GM06990 (cell line): ENCODE measurements around the gene ZNF787.
A peak's percentile ranks its signal among the peaks of the same experiment; 100 is the strongest.

ENCODE experiments used
- DNase-seq: peaks from one replicate; pipeline ENCODE4 v3.0.0-alpha.2; 2011; ENCODE audit not compliant: insufficient read length; ENCODE audit errors: extremely low read depth
- H3K27me3 ChIP-seq: replicated peaks from 2 replicates; pipeline ENCODE4 v1.6.0; 2011; ENCODE audit warnings: low read length; ENCODE audit not compliant: control insufficient read depth, insufficient read depth
- H3K36me3 ChIP-seq: 2 replicates; pipeline ENCODE4 v1.5.1; 2011; ENCODE audit warnings: low read length; ENCODE audit not compliant: control insufficient read depth, insufficient read depth
- H3K4me3 ChIP-seq: replicated peaks from 2 replicates; pipeline ENCODE4 v1.5.1; 2011; ENCODE audit warnings: low read depth, mild to moderate bottlenecking, control low read depth, low read length
- TF ChIP-seq, protein P1 (sequence below): IDR thresholded peaks from 2 replicates; pipeline ENCODE4 v1.5.1; 2011; ENCODE audit warnings: low read length, control low read depth, mild to moderate bottlenecking, inconsistent platforms; ENCODE audit not compliant: insufficient read depth, poor library complexity, severe bottlenecking

The ZNF787 gene

DNA sequence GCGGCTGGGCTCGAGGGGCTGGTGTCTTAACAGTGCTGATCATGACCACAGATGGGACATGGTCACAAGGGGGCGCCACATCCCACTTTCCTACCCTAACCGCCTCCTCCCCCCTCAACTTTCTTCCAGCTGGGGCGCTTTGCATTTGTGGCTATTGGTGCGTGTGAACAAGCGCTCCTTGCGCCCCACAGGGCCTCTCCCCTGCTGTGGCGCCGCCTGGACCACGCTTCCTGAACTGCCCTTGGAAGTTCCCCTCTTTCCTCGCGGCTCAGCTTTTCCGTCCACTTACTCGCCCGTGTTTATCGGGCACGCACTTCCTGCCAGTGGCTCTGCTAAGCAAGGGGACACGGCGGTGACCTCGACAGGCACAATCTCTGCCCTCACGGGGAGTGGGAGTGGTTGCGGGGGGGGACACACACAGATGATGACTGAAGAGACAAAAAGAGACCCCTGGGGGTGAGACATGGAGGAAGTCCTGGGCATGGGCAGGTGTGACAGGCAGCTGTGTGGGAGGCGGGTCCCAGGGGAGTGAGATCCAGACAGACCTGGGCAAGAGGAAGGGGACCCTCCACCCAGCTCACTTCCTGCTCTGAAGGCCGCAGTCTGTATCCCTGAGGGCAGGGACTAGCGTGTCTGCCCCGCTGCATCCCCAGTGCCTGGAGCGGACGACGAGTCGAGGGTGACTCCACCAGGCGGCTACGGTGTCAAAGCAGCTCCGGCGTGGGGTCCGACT lies 40.3 kb downstream of the ZNF787 start:
- Histone ChIP-seq H3K27me3 (no peaks in the 10 kb centered on the region), H3K4me3 (peak overlapping the region; percentile 62), H3K36me3 (no peaks in the 10 kb centered on the region)
- peak; percentile 81 for DNase-seq
- TF ChIP-seq, protein P1, sequence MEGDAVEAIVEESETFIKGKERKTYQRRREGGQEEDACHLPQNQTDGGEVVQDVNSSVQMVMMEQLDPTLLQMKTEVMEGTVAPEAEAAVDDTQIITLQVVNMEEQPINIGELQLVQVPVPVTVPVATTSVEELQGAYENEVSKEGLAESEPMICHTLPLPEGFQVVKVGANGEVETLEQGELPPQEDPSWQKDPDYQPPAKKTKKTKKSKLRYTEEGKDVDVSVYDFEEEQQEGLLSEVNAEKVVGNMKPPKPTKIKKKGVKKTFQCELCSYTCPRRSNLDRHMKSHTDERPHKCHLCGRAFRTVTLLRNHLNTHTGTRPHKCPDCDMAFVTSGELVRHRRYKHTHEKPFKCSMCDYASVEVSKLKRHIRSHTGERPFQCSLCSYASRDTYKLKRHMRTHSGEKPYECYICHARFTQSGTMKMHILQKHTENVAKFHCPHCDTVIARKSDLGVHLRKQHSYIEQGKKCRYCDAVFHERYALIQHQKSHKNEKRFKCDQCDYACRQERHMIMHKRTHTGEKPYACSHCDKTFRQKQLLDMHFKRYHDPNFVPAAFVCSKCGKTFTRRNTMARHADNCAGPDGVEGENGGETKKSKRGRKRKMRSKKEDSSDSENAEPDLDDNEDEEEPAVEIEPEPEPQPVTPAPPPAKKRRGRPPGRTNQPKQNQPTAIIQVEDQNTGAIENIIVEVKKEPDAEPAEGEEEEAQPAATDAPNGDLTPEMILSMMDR, result peak; percentile 75

DNA sequence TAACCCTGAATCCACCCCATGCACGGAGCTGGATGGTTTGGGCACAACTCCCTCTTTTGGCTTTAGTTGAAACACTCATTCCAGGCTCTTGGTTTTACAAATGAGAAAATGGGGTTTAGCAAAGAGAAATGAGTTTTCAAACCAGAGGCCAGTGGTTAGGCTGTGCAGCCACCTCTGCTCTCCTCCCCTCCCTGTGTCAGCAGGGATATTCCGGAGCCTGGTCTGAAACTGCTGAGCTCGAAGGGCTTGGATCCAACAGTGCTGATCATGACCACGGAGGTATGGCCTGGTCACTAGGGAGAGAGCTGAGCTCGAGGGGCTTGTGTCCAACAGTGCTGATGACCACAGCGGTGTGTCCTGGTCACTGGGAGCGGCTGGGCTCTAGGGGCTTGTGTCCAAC lies 41.5 kb downstream of the ZNF787 start:
- Histone ChIP-seq H3K4me3 (no peak overlapping the region), H3K36me3 (no peaks in the 10 kb centered on the region), H3K27me3 (no peaks in the 10 kb centered on the region)
- TF ChIP-seq, protein P1, result no peak
- DNase-seq, result no peak

DNA sequence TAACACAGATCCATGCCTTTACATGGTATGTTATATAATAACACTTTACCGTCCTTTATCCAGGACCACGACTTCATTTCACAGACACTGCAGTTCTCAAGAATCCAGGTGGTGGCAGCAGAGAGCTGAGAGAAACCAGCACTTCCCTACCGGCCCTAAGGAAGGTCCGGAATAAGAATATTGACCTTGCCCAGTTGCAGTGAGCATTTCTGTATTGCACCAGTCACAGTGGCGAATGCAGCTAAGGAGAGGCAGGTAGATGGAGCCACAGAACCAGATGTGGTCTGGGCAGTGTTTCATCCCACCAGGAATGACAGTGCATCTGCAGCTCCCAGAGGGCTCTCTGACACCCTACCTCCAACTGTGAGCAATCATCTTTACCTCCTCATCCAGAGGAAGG lies 44.6 kb downstream of the ZNF787 start:
- H3K27me3 ChIP-seq, result no peaks in the 10 kb centered on the region
- H3K4me3 ChIP-seq, result no peak overlapping the region
- TF ChIP-seq, protein P1, result peak; percentile 82
- DNase-seq, result no peak
- H3K36me3 ChIP-seq, result no peaks in the 10 kb centered on the region

DNA sequence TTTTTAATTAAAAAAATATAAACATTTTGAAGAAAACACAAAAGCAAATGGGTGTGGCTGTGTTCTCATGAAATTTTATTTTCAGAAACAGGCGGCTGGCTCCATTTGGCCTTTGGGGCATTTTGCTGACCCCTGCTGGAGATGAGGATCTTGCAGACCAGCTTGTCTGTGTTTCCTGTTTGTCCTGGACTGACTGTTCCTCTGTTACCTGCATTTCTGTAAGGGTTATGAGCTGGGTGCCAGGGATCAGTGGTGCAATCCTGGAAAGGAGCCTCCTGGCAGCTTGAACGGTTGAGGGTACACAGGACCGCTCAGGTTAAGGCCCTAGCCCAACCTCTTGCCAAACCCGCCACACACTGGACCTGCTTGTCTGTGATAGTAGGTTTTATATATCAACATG lies 49.9 kb downstream of the ZNF787 start:
- Histone ChIP-seq H3K4me3 (no peak overlapping the region), H3K36me3 (no peaks in the 10 kb centered on the region), H3K27me3 (no peaks in the 10 kb centered on the region)
- no peak for DNase-seq
- TF ChIP-seq, protein P1, result peak; percentile 63

DNA sequence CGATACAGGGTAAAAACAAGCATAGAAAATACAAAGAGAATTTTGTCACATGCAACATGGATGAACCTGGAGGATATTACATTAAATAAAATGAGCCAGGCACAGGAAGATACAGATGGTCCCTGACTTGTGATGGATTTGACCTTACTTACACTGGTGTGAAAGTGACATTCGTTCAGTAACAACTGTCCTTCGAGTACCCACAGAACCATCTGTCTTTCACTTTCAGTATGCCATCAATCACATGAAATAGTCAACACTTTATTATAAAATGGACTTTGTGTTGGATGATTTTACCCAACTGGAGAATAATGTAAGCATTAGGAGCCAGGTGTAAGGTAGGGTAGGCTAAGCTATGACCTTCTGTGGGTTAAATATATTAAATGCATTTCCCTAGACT lies 51.5 kb downstream of the ZNF787 start:
- no peak for DNase-seq
- Histone ChIP-seq H3K4me3 (no peak overlapping the region), H3K36me3 (no peaks in the 10 kb centered on the region), H3K27me3 (no peaks in the 10 kb centered on the region)
- TF ChIP-seq, protein P1, result no peak
